HepG2 (cell line): ENCODE data around the gene LYSMD3. TPM values are rescaled to one million over a fixed set of nuclear protein-coding genes. Genes with fewer than 3 reads are reported as not detected.
A peak's percentile ranks its signal among the peaks of the same experiment; 100 is the strongest.

ENCODE experiments used
- ARHGAP35 ChIP-seq: sonication (generic); formaldehyde crosslinking; IDR thresholded peaks from 2 replicates; pipeline ENCODE4 v1.9.0; 2022; ENCODE audit warnings: mild to moderate bottlenecking, inconsistent platforms, moderate library complexity, missing genetic modification reagents, borderline replicate concordance
- CTCF ChIP-seq: sonication (generic); formaldehyde crosslinking; IDR thresholded peaks from 2 replicates; pipeline ENCODE4 v1.5.0; 2020; ENCODE audit warnings: mild to moderate bottlenecking, missing genetic modification reagents, moderate library complexity
- FOXO4 ChIP-seq: sonication (generic); formaldehyde crosslinking; conservative IDR thresholded peaks from 2 replicates; pipeline ENCODE4 v1.8.1; 2023; ENCODE audit warnings: missing genetic modification reagents
- GATA4 ChIP-seq: sonication (generic); IDR thresholded peaks from 2 replicates; pipeline ENCODE4 v1.6.1; 2016; ENCODE audit warnings: antibody characterized with exemption, low read depth, borderline replicate concordance
- IRX3 ChIP-seq: sonication (generic); formaldehyde crosslinking; IDR thresholded peaks from 2 replicates; pipeline ENCODE4 v1.8.1; 2023; ENCODE audit warnings: mild to moderate bottlenecking, low read depth, missing genetic modification reagents, borderline replicate concordance
- MAX ChIP-seq: IDR thresholded peaks from 2 replicates; pipeline ENCODE4 v1.6.1; 2012; ENCODE audit warnings: inconsistent platforms
- MLLT10 ChIP-seq: sonication (generic); formaldehyde crosslinking; IDR thresholded peaks from 2 replicates; pipeline ENCODE4 v1.4.0; 2020; ENCODE audit warnings: missing genetic modification reagents
- NFAT5 ChIP-seq: sonication (generic); formaldehyde crosslinking; IDR thresholded peaks from 2 replicates; pipeline ENCODE4 v1.4.0; 2020; ENCODE audit warnings: missing genetic modification reagents
- NFIB ChIP-seq: sonication (generic); formaldehyde crosslinking; IDR thresholded peaks from 2 replicates; pipeline ENCODE4 v1.9.0; 2021; ENCODE audit warnings: missing genetic modification reagents, mild to moderate bottlenecking, borderline replicate concordance
- SAFB2 ChIP-seq: sonication (generic); formaldehyde crosslinking; IDR thresholded peaks from 2 replicates; pipeline ENCODE4 v1.5.1; 2020; ENCODE audit warnings: missing genetic modification reagents, low read depth, mild to moderate bottlenecking, borderline replicate concordance
- SMYD3 ChIP-seq: sonication (generic); formaldehyde crosslinking; IDR thresholded peaks from 2 replicates; pipeline ENCODE4 v1.8.1; 2023; ENCODE audit warnings: mild to moderate bottlenecking, missing genetic modification reagents
- ZBTB46 ChIP-seq: sonication (generic); formaldehyde crosslinking; IDR thresholded peaks from 2 replicates; pipeline ENCODE4 v1.4.0; 2020; ENCODE audit warnings: mild to moderate bottlenecking, missing genetic modification reagents, borderline replicate concordance
- ZNF24 ChIP-seq: fragments of 450-650 bp; IDR thresholded peaks from 2 replicates; pipeline ENCODE4 v1.6.1; 2017; ENCODE audit warnings: antibody characterized with exemption, mild to moderate bottlenecking
- ZNF451 ChIP-seq: sonication (generic); formaldehyde crosslinking; IDR thresholded peaks from 2 replicates; pipeline ENCODE4 v1.5.0; 2020; ENCODE audit warnings: mild to moderate bottlenecking, missing genetic modification reagents
- ZNF460 ChIP-seq: sonication (generic); formaldehyde crosslinking; IDR thresholded peaks from 2 replicates; pipeline ENCODE4 v1.5.1; 2020; ENCODE audit warnings: missing genetic modification reagents, mild to moderate bottlenecking, borderline replicate concordance
- ZNF580 ChIP-seq: IDR thresholded peaks from 2 replicates; pipeline ENCODE4 v1.6.1; 2016; ENCODE audit warnings: low read depth, borderline replicate concordance
- polyA plus RNA-seq, 8 experiments: library from polyadenylated mRNA; depleted of rRNA in 3 of 8; stranded (reverse) in 7 of 8; unstranded in 1 of 8; fragments of >200 nt; fragmentation: Illumina TruSeq in 4 of 8; extraction: Trizol in 4 of 8; gene quantifications; 2 replicates each; pipeline versions ENCODE4 v1.2.1 to v1.2.3, GENCODE V29; 2011 to 2016; ENCODE audit warnings: low read depth in 4 of 8, missing spikeins in 1 of 8, mixed read lengths in 1 of 8; ENCODE audit not compliant: insufficient read depth in 1 of 8
- total RNA-seq, 5 experiments: library from RNA; depleted of rRNA; stranded (reverse); fragments of >200 nt; fragmentation: Illumina TruSeq; extraction: Trizol; gene quantifications; 2 replicates each; pipeline ENCODE4 v1.2.3, GENCODE V29; 2016; ENCODE audit warnings: low read depth in 1 of 5

The LYSMD3 gene
- total and polyA plus RNA-seq, 2 of the 13 experiments (the other 11 are each of a cell fraction or from before 2014, with no cell fraction given): 9.1 to 13.8 TPM

- TF ChIP-seq ZBTB46 (CRISPR knock-in tag): no peak; the same call in 1 of the 2 replicates
- no peak for TF ChIP-seq ZNF24
- TF ChIP-seq ZNF580 (CRISPR knock-in tag): peak; percentile 39; the same call in 1 of the 2 replicates
- TF ChIP-seq SMYD3 (CRISPR knock-in tag): no peak
- TF ChIP-seq GATA4: peak; percentile 41
- peak; percentile 63 for TF ChIP-seq CTCF (CRISPR knock-in tag)
- peak; percentile 86 for TF ChIP-seq MAX
- no peak for TF ChIP-seq NFIB (CRISPR knock-in tag)
- TF ChIP-seq NFAT5: no peak; the same call in 1 of the 2 replicates
- TF ChIP-seq ARHGAP35: no peak; the same call in 1 of the 2 replicates
- TF ChIP-seq MLLT10 (CRISPR knock-in tag): no peak
- TF ChIP-seq IRX3 (CRISPR knock-in tag): no peak; the same call in none of the 2 replicates
- no peak for TF ChIP-seq ZNF451 (CRISPR knock-in tag)
- TF ChIP-seq ZNF460: no peak
- no peak; the same call in none of the 2 replicates for TF ChIP-seq SAFB2 (CRISPR knock-in tag)
- TF ChIP-seq FOXO4: 0 out of 2 replicates have a peak, but pooled peaks have one; percentile 81
Measured at GRCh38 chr5:90474235-90475107, 54.9 kb downstream of the LYSMD3 start, which contains the start of the genes MBLAC2 and POLR3G (continued).
